ENCODE measurements around the gene WIPF1.

Gene WIPF1, protein sequence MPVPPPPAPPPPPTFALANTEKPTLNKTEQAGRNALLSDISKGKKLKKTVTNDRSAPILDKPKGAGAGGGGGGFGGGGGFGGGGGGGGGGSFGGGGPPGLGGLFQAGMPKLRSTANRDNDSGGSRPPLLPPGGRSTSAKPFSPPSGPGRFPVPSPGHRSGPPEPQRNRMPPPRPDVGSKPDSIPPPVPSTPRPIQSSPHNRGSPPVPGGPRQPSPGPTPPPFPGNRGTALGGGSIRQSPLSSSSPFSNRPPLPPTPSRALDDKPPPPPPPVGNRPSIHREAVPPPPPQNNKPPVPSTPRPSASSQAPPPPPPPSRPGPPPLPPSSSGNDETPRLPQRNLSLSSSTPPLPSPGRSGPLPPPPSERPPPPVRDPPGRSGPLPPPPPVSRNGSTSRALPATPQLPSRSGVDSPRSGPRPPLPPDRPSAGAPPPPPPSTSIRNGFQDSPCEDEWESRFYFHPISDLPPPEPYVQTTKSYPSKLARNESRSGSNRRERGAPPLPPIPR

DNA sequence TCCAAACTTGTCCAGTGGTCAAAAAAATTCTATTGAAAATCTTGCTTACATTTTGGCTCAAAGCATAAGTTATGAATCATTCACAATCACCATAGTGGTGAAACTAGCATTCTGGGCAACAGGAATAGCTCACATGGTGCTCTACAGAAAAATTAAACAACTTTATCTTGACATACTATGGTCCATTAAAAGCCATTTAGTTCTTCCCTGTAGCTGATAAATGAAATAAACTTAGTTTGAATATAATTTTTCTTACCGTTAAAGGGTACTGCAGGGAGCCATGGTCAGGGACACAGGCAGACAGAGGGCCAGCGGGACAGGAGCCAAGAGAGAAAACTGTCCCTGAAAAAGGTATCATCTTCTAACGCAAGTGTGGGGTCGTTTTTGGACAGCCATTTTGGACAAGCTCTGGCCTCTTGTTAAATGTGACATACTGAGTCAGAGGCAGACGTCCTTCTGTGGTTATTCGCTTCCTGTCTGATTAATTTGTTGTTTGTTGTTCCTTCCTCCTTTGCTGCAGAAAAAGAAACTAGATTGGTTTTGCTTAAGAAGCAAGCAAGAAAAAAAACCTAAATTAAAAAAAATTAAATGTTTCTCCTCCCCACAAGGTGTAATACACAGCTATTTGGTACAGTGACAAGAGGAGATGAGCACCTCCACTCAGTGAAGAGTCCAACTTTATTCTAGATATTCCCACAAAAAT lies at the start of gene WIPF1:
Gene WIPF1, minus strand, starts transcription at position 460 of the 703 bp plus-strand sequence. CDS start 12,231 bp downstream, outside the sequence.
- peak in 1 of 2 donors; percentile 40 for DNase-seq (ENCODE audit: low read depth in 2 of 2)

DNA sequence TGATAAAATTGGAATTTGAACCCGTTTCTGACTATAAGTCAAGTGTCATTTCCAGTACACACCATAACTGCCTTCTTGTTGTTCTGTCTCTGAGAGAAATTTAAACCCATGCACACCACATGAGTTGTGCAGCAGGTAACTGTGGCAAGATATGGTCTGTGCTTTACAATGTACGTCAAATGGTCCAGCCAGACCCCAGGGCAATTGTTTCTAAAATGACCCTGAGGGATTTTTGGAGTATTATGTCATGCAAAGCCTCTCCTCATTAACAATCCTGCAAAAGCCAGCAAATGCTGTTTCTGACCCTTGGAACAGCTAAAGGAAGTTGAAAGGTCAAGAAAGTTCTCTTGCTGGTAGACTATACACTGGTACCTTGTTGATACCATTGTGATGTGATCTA lies 47.7 kb upstream of the WIPF1 start:
- no peak for DNase-seq (ENCODE audit: low read depth in 2 of 2)

DNA sequence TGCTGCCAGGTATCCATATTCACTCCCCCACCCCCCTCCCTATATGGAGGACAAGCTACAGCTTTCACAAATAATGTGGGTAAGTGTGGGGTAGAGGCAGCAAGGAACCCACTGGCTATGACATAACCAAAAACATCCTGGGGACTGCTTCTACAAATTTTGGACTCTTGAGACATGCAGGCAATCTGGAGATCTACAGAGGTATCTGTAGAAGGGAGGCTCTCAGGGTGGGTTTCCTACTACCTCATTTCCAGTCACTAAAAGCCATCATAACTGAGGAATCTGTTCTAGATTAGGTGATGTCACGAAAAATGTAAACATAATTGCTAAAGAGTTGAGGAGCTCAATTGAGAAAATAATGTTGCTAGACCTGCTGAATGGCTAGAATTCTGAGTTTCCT lies 46.8 kb upstream of the WIPF1 start:
- no peak for DNase-seq (ENCODE audit: low read depth in 2 of 2)

DNA sequence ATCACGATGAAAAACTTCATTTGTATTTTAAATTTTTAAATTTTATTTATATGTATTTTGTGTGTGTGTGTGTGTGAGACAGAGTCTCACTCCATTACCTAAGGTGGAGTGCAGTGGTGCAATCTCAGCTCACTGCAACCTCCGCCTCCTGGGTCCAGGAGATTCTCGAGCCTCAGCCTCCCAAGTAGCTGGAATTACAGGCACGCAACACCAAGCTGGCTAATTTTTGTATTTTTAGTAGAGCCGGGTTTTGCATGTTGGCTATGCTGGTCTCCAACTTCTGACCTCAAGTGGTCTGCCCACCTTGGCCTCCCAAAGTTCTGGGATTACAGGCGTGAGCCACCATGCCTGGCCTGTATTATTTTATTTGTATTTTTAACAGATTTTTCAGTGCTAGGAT lies 45.8 kb upstream of the WIPF1 start:
- DNase-seq (ENCODE audit: low read depth in 2 of 2), result no peak

DNA sequence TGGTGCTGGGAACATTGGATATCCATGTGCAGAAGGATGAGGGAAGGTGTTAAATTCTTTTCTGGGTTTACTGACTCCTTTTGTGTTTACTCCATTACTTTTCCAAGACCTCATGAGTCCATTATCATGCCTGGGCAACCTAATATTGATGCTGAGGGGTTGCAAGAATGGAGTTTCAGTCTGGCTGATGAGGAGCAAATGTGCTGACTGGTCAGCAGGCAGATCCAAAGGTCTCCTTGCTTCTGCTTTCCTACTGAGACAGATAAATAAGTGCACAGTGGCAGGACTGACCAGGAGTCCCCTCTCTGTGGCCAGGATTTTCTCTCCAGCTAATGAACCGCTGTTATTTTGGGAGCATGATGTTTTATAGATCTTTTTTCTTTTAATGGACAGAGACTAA lies 43.6 kb upstream of the WIPF1 start:
- no peak for DNase-seq (ENCODE audit: low read depth in 2 of 2)

DNA sequence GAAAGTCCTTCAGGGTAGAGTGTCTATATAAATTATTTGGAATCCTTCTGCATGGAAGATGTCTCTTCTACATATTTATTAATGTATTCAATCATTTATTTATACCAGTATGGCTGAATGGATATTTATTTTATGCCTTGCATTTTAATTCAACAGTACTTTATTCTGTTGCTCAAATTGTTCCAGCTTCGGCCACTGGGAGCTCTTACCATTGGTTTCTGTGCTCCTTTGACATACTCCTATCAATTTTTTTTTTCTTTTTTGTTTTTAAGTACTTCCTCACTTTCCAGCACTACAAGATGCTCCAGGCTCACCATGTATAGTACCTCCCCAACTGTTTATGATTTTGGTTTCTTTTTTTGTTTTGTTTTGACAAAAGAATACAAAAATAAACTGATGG lies 39.4 kb upstream of the WIPF1 start:
- no peak for DNase-seq (ENCODE audit: low read depth in 2 of 2)

DNA sequence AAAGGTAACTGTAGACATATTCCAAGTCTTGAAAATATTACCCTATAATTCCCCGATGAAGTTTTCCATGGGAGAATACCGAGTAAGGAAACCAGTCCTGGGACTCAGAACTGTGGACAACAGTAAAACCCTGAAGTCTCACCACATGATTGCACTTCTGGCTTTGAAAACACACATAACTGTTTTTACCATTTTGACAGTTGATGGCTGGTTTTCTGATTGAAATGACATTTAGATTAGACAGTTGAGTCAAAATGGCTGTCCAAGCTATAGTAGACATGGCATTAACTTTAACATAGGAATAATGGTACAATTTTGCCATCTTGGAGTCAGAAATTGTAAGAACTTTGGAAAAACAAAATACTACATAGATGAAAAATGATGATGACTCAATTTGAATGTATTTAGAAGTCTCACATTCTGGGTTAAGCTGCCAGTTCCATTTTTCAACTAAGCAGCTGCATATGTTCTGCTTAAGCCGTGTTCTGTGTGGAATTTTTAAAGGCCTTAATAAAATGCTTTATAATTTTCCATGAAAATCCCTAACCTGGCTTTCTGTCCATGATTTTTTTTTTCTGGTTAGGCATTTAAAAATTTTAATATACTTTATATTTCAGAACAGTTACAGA lies 38.3 kb upstream of the WIPF1 start:
- DNase-seq (ENCODE audit: low read depth in 2 of 2), result no peak

DNA sequence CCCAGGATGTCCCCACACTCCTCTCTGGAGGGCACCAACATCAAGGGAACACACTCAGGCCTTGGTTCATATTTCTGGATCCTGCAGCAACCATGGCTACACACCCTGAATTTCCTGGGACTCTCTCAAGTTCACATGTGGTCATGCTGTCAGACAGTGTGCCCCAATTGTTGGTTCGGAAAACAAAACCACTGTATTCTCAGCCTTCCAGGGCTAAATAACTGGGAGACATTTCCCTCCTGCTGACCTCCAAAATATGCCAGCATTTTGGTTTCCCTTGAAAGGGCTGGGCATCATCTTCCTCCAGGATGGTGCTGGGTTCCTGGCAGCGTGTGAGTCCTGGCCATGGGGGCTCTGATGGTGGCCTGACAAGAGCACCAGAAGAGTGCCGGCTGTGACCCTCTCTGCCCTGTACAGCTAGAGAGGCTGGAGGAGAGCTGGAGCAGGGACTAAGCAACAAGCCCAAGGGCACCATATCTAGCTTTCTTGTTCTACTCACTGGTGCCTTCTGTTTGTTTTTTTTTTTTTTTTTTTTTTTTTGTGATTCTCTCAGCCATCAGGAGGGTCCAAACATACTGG lies 37.5 kb upstream of the WIPF1 start:
- no peak for DNase-seq (ENCODE audit: low read depth in 2 of 2)

DNA sequence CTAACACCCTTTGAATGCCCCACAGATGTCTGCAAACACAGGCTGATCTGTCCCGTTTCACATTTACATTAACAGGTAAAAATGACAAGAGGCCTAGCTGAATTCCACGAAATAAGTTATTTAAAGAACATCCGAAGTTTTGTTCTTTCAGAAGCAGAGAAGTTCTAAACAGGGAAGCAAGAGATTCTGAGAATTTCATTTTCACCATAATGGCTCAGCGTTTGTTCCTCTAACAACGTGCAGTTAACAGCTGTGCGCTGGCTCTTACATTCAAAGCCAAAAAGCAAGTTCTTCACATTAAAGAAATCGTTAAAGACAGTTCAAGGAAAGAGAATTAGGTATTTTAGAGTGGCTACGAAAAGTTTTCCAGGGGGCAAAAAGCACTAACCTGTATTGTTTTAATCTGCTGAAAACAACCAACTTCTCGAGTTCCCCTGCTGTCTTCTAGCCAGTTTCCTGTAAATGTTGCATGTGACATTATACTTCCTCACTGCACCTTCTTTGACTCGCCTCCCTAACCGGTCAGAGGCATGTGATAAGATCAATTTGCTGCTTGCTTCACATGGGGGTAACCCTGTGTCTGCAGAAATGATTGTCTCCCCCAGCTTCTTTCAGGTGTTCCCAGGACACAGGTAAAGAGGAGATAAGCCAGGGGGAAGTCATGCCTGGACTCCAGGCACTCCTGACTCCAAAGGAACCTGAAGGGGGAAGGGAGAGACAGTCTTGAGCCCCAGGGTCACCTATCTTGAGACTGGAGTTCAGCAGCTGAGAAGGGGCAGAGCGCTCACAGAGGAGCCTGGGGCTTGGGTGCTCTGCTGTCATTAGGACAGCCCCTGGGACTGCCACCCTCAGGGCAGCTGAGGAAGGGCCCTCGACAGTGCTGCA lies 36.8 kb upstream of the WIPF1 start:
- DNase-seq (ENCODE audit: low read depth in 2 of 2), result no peak

DNA sequence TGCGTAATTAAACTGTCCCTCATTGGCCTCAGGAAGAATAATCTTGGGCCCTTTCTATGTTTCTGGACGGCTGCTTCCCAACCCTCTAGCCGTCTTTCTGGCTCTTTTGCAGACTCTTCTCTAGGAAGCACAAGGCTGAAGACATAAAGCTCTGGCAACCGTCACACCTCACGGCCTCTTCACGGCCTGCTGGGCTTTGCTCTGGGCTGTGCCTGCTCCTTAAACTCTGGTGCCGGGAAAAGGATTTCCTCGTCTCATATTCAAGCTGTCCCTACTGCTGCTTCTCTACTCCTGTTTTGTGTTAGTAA lies 36.0 kb upstream of the WIPF1 start:
- no peak for DNase-seq (ENCODE audit: low read depth in 2 of 2)

DNA sequence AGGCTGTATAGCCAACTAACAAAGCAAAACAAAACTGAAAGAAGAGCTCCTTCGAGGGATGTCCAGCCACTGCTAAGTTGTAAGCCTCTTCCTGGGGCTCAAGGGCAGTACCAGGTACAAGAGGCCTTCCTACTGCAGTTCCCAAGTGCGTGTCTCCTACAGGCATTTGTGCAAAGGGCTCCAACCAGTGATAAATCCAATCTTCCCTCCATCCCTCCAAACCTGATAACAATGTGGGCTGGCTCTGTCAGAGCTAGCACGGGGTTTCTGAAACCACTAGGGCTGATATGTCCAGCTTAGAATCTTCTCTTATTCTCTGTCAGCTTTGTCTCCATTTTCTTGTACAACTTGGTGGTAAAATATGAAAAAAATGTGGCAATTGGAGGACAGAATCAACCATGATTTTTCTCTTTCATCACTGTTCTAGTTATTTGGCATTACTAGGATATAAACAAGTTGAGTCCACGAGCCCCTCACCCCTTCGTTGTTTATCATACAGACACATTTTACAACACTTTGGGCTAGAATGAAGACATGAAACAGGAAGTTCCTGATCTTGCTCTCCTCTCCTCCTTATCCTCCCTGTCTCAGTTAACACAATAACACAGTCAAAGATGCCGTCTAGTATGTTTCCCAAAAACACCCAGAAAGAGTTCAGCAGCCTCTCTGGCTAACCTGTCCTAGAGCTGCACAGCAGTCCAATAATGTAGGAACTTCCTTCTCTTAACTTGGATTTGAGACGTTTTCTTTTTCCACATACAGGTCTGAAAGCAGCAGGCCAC lies 35.4 kb upstream of the WIPF1 start:
- no peak for DNase-seq (ENCODE audit: low read depth in 2 of 2)

DNA sequence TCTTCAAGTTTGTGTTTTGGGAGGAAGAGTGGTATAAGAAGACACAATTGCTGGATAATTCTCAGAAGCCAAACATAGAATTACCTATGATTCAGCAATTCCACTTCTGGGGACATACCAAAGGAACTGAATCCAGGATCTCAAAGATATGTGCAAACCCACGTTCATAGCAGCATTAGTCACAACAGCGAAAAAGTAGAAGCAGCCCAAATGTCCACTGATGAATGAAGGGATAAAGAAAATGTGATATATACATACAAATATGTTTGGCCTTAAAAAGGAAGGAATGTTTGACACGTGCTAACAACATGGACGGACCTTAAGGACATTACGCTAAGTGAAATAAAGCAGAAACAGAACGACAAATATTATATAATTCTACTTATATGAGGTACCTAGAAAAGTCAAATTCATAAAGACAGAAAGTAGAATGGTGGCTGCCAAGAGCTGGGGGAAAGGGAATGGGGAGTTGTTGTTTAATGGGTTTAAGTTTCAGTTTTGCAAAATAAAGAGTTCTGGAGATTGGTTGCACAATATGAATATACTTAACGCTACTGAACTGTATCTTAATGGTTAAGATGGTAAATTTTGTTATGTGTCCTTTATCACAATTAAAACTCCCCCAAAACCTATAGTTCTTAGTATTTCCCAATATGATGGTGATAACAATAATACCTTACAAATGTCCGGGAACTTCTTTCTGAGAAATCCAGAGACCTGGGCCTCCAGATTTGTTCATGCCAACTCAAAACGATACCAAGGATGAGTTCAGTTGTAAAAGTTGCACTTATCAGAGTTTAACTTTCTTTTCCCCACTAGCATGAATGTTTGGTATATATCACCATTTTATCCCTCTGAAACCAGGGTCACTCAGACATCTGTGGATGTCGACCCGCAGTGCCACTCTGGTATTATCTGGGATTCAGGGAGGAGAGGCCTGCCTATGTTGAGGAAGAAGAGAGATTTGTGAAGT lies 33.7 kb upstream of the WIPF1 start:
- no peak for DNase-seq (ENCODE audit: low read depth in 2 of 2)

DNA sequence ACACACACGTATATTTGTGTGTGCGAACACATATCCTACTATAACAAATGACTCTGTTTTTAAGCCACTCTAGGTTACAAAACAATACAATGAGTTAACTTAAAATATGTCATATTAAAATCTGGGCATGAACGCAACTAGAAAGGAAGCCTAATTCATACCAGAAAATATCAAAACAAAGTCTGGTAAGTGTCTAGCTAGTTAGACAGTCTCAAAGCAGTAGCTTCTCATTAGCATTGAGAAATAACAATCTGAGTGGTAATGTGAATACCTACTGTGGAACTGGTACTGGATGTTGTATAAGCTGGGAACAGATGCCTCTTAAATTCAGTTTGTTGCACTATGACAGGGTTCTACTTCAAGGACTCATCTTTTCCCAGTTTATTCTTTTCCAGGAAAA lies 32.5 kb upstream of the WIPF1 start:
- DNase-seq (ENCODE audit: low read depth in 2 of 2), result no peak

DNA sequence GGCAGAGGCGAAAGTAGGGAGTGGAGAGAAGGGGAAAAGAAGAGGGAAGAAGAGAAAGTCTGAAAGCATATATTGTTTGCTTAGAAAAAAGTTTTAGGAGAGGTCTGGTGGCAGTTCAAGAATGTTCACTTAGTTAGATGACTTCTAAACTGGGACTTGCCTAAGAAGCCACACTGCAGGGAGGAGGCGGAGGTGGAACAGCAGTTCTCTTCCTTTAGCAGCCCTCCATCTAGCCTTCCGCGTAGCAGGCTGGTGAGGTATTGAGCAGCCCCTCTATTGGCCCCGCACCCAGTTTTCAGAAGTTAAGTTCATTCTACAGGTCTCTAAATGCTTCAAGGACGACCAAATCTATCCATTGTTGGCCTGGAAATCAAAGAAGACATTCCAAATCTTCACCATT lies 31.9 kb upstream of the WIPF1 start:
- no peak for DNase-seq (ENCODE audit: low read depth in 2 of 2)

DNA sequence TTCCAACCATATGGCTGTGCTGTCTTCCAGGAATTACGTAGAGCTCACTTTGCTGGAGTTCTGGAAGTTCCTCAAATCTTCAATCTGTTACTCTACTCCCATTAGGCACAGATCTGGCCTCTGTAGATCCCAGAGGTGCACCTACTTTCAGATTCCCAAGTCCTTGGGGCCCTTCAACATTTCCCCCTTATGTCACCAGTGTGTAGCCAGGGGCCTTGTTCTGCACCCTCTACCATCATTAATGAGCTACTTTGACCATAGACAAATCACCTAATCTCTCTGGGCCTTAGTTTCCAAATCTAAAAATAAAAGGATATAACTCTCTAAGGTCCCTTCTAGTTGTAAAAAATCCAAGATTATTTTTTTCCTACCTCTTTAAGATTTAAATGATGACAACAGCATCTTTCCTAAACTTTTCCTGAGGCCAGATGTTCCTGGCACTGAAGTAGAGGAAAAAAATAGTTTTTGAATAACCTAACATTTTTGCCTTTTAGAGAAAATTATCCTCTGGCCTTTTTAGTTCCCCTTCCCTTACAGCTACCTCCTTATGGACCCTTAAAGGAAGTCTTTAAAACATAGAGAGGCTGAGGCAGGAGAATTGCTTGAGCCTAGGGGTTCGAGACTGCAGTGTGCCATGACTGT lies 31.0 kb upstream of the WIPF1 start:
- DNase-seq (ENCODE audit: low read depth in 2 of 2), result no peak

DNA sequence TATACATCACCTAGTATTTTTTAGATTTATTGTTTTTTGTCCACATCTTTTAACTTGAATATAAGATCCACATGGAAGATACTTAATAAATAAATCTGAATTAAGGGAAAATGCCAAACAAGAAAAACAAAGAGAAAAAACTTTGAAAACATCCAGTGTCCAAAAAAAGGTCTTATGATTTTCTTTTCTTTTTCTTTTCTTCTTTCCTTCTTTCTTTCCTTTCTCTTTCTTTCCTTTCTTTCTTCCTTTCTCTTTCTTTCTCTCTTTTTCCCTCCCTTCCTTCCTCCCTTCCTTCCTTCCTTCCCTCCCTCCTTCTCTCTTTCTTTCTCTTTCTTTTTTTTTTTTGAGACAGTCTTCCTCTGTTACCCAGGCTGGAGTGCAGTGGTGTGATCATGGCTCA lies 29.6 kb upstream of the WIPF1 start:
- no peak for DNase-seq (ENCODE audit: low read depth in 2 of 2)

DNA sequence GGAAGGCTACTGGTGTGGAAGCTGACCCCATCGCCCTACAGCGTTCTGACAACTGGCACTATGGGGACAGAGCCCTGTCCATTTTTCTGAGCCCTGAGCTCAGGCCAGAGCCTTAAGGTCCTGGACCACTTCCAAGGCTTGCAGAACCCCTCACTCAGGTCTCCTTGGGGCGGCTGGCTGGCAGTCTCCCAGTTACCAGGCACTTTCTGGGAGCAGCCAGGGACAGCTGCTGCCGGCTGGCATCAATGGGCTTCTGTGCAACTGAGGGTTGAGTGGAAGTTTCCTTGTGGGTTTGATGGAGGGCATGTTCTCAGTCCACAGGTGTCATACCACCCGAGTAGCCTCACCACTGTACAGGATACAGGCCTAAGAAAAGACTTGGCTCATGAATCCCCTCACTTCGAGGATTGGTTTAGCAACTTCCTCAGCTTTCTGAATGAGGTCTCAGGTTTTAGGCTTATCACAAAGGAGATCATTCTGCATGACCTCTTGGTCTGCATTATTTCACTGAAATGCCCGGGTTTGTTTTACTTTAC lies 27.4 kb upstream of the WIPF1 start:
- DNase-seq (ENCODE audit: low read depth in 2 of 2), result no peak

DNA sequence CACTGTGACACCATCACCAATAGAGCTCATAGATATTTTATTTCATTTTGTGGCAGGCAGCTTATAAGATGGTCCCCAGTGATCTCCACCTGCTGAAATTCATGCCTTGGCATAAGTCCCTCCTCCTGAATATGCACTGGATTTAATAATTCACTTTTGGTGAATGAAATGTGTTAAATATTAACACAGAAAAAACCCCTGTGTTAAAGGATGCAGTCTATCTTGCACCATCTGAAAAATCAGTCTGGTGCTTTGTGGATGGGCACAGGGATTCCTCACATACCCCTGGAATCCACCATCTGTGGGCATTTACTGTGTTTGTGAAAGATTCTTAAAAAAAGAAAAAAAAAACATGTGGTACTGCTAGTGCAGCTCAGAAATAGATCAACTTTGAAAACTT lies 26.1 kb upstream of the WIPF1 start:
- no peak for DNase-seq (ENCODE audit: low read depth in 2 of 2)
